ENCODE results near the gene GPHA2. TPM values are rescaled to one million over a fixed set of nuclear protein-coding genes. Genes with fewer than 3 reads are reported as not detected.

Gene GPHA2
- total and polyA plus RNA-seq, 2 of the 13 experiments (the other 11 are each of a cell fraction or from before 2014, with no cell fraction given) = 13.0 to 19.1 TPM

- no peak for TF ChIP-seq MLX (CRISPR knock-in tag; IDR thresholded peaks at IDR 0.05)
- no peak for TF ChIP-seq ZSCAN31 (CRISPR knock-in tag; IDR thresholded peaks at IDR 0.05; ENCODE audit: low read depth)
- no peak for TF ChIP-seq ZSCAN30 (CRISPR knock-in tag; IDR thresholded peaks at IDR 0.05)
- TF ChIP-seq TFDP1 (CRISPR knock-in tag; IDR thresholded peaks at IDR 0.05; ENCODE audit: borderline replicate concordance) = no peak
- no peak for TF ChIP-seq ZC3H13 (CRISPR knock-in tag; IDR thresholded peaks at IDR 0.05)
- H3K9me3 ChIP-seq (ENCODE audit: low read length) = no peaks in the 10 kb centered on the region
- H4K20me1 ChIP-seq (ENCODE audit: insufficient read depth, low read length) = no peaks in the 10 kb centered on the region
- no peak overlapping the region for H3K27ac ChIP-seq (ENCODE audit: extremely low read length, insufficient read depth, low read length)
- H3K4me3 ChIP-seq (replicated peaks in 1 of 3; ENCODE audit: insufficient read depth in 1 of 3, low read depth in 2 of 3, low read length in 3 of 3) = no peak overlapping the region
- no peak for ATAC-seq
- H3K27me3 ChIP-seq (ENCODE audit: control insufficient read depth in 1 of 2, insufficient read depth in 2 of 2, low read length in 2 of 2) = peaks cover 0 to 3% of the 10 kb centered on the region in 2 experiments; a peak in 2 of 5 replicates
- in situ Hi-C loops (cut with HindIII; ENCODE audit: extremely low pct_ligation_motif_present, low pct_unique_long_range_greater_than_20kb) (no loop called here), intact Hi-C loops (cut with micrococcal nuclease; ENCODE audit: unreplicated experiment) (no loop called here)
- no peak for FAIRE-seq
- no peaks in the 10 kb centered on the region for H3K79me2 ChIP-seq (ENCODE audit: insufficient read depth, low read length)
- ChIA-PET CTCF (ENCODE audit: low intra/inter-chr PET ratio, low total read pairs) (no interaction called here), POLR2A (no interaction called here)
- H3K4me1 ChIP-seq (ENCODE audit: insufficient read depth, low read length) = no peaks in the 10 kb centered on the region
- H2AFZ ChIP-seq (ENCODE audit: low read length) = no peak overlapping the region
- no TSS peak for BruUV-seq (replicated peaks)
- no peak overlapping the region for H3K4me2 ChIP-seq (ENCODE audit: low read depth, low read length)
- no peak overlapping the region for H3K9ac ChIP-seq (ENCODE audit: insufficient read depth, low read depth, low read length)
- DNase-seq (ENCODE audit: low spot score) = no peak
- no peaks in the 10 kb centered on the region for H3K36me3 ChIP-seq (replicated peaks in 1 of 2; ENCODE audit: control insufficient read depth in 1 of 2, insufficient read depth in 2 of 2, low read length in 2 of 2)
- WGBS (ENCODE audit: low lambda C conversion rate) = 54% methylated on average over 3 of the region's 3 CpGs
These were observed 31.7 kb upstream of the GPHA2 start for GRCh38 chr11:64967375-64967774.

GRCh38 chr11:64963072-64963631 lies 27.5 kb upstream of the GPHA2 start:
- Histone ChIP-seq H3K9me3 (ENCODE audit: low read length) (no peaks in the 10 kb centered on the region), H3K9ac (ENCODE audit: insufficient read depth, low read depth, low read length) (no peak overlapping the region), H2AFZ (ENCODE audit: low read length) (no peak overlapping the region), H3K36me3 (replicated peaks in 1 of 2; ENCODE audit: control insufficient read depth in 1 of 2, insufficient read depth in 2 of 2, low read length in 2 of 2) (no peaks in the 10 kb centered on the region), H3K27ac (ENCODE audit: extremely low read length, insufficient read depth, low read length) (no peak overlapping the region), H3K4me3 (replicated peaks in 1 of 3; ENCODE audit: insufficient read depth in 1 of 3, low read depth in 2 of 3, low read length in 3 of 3) (no peak overlapping the region), H3K4me2 (ENCODE audit: low read depth, low read length) (no peak overlapping the region), H3K79me2 (ENCODE audit: insufficient read depth, low read length) (no peaks in the 10 kb centered on the region), H4K20me1 (ENCODE audit: insufficient read depth, low read length) (no peaks in the 10 kb centered on the region), H3K4me1 (ENCODE audit: insufficient read depth, low read length) (peaks cover 10% of the 10 kb centered on the region), H3K27me3 (ENCODE audit: control insufficient read depth in 1 of 2, insufficient read depth in 2 of 2, low read length in 2 of 2) (peaks cover 0 to 3% of the 10 kb centered on the region in 2 experiments; a peak in 2 of 5 replicates)
- DNase-seq (ENCODE audit: low spot score) (no peak), ATAC-seq (no peak), FAIRE-seq (no peak)
- in situ Hi-C loops (cut with HindIII; ENCODE audit: extremely low pct_ligation_motif_present, low pct_unique_long_range_greater_than_20kb) = no loop called here
- POLR2A ChIA-PET = no interaction called here
- CTCF ChIA-PET (ENCODE audit: low intra/inter-chr PET ratio, low total read pairs) = no interaction called here
- BruUV-seq (replicated peaks) = no TSS peak
- intact Hi-C loops (cut with micrococcal nuclease; ENCODE audit: unreplicated experiment) = no loop called here
- 50% methylated on average over 5 of the region's 5 CpGs for WGBS (ENCODE audit: low lambda C conversion rate)
- no peak for TF ChIP-seq ZNF430 (CRISPR knock-in tag; IDR thresholded peaks at IDR 0.05)
- no peak for TF ChIP-seq SRF (IDR thresholded peaks at IDR 0.05; ENCODE audit: low read depth, low read length)
- TF ChIP-seq MEIS2 (CRISPR knock-in tag; IDR thresholded peaks at IDR 0.05) = no peak
- TF ChIP-seq ZNF460 (CRISPR knock-in tag; IDR thresholded peaks at IDR 0.05; ENCODE audit: borderline replicate concordance) = no peak
- no peak for TF ChIP-seq KDM4B (CRISPR knock-in tag; IDR thresholded peaks at IDR 0.05)
- TF ChIP-seq ZNF44 (CRISPR knock-in tag; IDR thresholded peaks at IDR 0.05) = no peak
- TF ChIP-seq YY1 (IDR thresholded peaks at IDR 0.05; ENCODE audit: insufficient read depth, insufficient replicate concordance, low read depth, low read length) = no peak
- no peak for TF ChIP-seq ZNF235 (CRISPR knock-in tag; IDR thresholded peaks at IDR 0.05; ENCODE audit: borderline replicate concordance)
- TF ChIP-seq CEBPB (IDR thresholded peaks at IDR 0.05; ENCODE audit: borderline replicate concordance, low read depth, low read length) = no peak
- no peak for TF ChIP-seq ZBTB7B (CRISPR knock-in tag; IDR thresholded peaks at IDR 0.05)
- no peak for TF ChIP-seq FOXJ3 (CRISPR knock-in tag; IDR thresholded peaks at IDR 0.05; ENCODE audit: borderline replicate concordance)
- TF ChIP-seq ZFP90 (CRISPR knock-in tag; IDR thresholded peaks at IDR 0.05; ENCODE audit: borderline replicate concordance) = no peak

Data from HepG2 (cell line).